GM12872 (cell line): ENCODE results near the gene YBX2.

Experiments used
- TF ChIP-seq, protein P1 (sequence below): IDR thresholded peaks from 3 replicates; pipeline ENCODE4 v1.5.1; 2011; ENCODE audit warnings: low read depth, mild to moderate bottlenecking, low read length, moderate library complexity; ENCODE audit not compliant: insufficient read depth

The YBX2 gene

GRCh38 chr17:7317161-7317803 lies 22.8 kb upstream of the YBX2 start:
- TF ChIP-seq, protein P1, sequence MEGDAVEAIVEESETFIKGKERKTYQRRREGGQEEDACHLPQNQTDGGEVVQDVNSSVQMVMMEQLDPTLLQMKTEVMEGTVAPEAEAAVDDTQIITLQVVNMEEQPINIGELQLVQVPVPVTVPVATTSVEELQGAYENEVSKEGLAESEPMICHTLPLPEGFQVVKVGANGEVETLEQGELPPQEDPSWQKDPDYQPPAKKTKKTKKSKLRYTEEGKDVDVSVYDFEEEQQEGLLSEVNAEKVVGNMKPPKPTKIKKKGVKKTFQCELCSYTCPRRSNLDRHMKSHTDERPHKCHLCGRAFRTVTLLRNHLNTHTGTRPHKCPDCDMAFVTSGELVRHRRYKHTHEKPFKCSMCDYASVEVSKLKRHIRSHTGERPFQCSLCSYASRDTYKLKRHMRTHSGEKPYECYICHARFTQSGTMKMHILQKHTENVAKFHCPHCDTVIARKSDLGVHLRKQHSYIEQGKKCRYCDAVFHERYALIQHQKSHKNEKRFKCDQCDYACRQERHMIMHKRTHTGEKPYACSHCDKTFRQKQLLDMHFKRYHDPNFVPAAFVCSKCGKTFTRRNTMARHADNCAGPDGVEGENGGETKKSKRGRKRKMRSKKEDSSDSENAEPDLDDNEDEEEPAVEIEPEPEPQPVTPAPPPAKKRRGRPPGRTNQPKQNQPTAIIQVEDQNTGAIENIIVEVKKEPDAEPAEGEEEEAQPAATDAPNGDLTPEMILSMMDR, result no peak

DNA sequence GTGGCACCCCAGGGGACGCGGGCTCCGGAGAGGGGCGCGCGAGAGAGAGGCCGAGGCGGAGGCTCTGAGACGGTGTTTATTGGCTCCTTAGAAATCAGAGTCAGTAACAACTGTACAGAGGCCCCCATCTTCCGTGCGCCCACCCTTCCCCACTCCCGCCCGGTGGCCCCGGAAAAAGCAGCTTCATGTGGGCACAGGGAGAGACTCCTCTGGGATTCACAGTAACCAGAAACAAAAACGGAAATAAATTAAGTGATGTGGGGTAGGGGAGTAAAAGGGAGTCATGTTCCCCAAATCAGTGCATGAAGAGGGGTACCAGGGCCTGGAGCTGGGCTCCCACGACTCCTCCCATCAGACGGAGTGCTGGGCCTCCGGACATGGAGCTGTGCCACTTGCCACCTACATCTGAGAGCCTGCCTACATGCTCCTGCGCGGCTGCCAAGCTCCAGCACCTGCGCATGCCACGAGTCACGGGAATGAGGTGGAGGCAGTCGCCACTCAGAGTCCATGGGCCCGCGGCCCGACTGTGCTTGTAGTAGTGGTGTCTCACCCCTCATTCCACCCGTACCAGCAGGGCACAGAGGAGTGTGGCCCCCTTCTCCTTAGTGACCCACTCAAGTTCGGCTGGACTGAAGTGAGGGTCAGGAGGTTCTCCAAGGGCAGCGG lies 21.3 kb upstream of the YBX2 start:
- TF ChIP-seq, protein P1, result no peak

- TF ChIP-seq, protein P1, result no peak
Observed at GRCh38 chr17:7314719-7315569, 20.5 kb upstream of the YBX2 start, which contains the start of gene GPS2. GPS2 (minus strand) TSS chr17:7315360; CDS start chr17:7315052, 308 bp downstream.

DNA sequence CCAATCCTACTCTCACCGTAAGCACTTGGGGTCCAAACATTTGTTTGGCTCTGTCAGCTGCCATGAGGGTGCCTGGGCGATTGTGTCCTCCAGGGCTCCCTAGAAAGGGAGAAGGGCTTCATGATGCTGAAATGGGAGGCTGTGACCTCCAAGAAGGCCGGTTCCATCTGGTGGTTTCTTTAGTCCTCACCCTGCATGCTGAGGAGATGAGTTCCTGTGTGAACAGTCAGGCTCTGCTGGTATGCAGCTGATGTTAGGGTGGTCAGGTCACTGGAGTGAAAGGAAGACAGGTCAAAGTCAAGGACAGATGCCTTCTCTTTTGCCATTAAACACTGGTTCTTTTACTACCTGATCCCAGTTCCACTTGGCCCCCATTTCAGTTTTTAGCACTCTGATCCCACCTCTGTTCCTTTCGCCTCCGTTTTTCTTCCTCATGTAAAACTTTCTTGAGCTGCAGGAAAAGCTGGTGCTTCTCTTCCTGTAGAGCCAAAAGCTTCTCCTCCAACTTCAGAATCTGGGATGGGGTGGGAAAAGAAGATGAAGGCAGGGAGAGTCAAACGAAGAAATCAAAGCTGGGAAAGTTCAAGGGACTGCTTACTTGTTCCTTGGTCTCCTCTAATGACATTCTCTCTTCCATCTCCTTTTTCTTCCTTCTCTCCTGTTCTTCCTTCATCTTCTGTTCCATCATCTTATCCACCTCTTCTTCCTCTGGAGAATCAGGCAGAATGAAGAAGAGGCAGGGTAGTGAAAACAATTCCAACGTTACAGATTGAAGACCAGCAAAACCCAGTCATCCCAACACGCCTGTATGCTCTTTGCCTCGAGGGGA lies 19.7 kb upstream of the YBX2 start:
- TF ChIP-seq, protein P1, result no peak

DNA sequence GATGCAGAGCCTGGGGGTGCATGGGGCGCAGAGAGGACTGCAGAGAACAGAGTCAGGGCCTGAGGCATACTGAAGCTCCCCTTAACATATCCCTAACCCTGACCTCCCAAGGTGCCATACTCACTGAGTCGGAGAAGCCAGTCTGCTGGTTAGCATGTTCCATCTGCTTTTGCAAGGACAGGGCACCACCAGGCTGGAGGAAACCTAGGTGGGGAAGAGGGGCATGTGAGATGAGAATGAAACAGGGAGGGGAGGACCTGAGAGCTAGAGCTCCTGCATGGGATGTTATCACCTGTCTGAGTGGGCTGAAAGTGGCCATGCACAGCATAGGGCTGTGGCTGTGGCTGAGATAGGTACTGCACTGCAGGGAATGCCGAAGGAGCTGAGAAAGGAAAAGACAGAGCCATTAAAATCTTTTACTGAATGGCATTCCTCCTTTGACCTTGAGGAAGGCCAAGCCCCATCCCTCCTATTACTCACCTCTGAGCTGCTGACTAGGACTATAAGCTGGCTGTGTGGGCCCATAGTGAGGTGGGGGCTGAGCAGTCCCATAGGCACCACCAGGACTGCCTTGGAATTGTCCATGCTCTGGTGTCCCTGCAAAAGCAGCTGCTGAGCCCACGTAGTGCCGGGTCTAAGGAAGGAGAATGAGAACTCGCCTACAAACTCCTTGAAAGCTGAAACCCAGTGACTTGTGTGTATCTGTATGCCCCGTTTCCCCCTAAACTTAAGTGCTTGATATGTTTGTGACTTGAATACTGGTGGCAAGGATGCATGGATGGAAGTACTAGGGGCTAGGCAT lies 18.9 kb upstream of the YBX2 start:
- TF ChIP-seq, protein P1, result peak; percentile 35; the same call in 2 of the 3 replicates

DNA sequence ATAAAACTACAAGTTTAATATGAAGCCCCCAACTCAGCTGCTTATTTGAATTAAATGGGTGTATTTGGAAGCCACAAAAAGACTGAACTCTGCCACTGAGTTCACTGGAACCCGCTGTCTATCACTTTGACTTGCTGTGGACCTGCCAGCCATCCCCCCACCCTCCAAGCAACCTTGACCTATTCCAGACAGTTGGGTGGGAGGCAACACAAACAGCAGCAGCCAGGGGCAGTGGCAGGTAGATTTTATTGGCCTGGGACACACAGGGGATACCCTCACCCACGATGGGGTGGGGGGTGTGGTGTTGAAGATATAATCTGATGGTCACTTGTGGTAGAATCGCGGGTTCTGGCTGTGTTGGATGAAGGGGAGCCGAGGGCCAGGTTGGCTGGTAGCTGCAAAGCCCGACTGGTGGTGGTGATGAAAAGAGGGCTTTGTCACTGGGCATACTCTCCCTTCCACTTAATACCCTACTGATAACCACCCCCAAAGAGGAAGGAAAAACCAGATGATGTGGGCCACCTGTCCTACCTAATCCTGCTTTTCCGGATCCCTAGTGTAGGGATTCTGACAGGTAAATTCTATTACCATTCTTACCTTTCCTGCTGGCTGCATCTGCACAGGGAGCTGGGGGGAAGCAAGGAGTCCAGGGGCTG lies 18.1 kb upstream of the YBX2 start:
- TF ChIP-seq, protein P1, result no peak
